Amniotic stem cell (primary cell): ENCODE measurements around the gene GART.
"Not testable (repeated sequence)": the region's sequence is repeated elsewhere in the genome, so short reads cannot be mapped to it uniquely, and the experiment has no call there.

Source experiments
- DNase-seq: peaks from one replicate; lab custom pipeline; 2025; lab: John Stamatoyannopoulos, UW

GART gene

GRCh38 chr21:33541756-33542639 is at the start of gene GART:
GART (minus strand) TSS chr21:33542117; CDS start chr21:33539315, 2,802 bp downstream.
- DNase-seq: peak; percentile 71

- peak; percentile 57 for DNase-seq
Observed at GRCh38 chr21:33588485-33589335, 46.8 kb upstream of the GART start, which contains the start of gene DONSON. DONSON (minus strand) TSS chr21:33588684; CDS start chr21:33588641, 43 bp downstream.

- DNase-seq: no peak
Observed at GRCh38 chr21:33587792-33588484, 46.0 kb upstream of the GART start.

- DNase-seq: no peak
Observed at GRCh38 chr21:33586927-33587326, 45.0 kb upstream of the GART start.

- no peak for DNase-seq
Observed at GRCh38 chr21:33584455-33584854, 42.5 kb upstream of the GART start.

- no peak for DNase-seq
Observed at GRCh38 chr21:33578959-33579542, 37.1 kb upstream of the GART start.

GRCh38 chr21:33578214-33578613 is 36.3 kb upstream of the GART start:
- DNase-seq: no peak

- not testable (repeated sequence) for DNase-seq
Observed at GRCh38 chr21:33576741-33577141, 34.8 kb upstream of the GART start.

- no peak for DNase-seq
Observed at GRCh38 chr21:33572350-33572749, 30.4 kb upstream of the GART start.

- DNase-seq: no peak
Observed at GRCh38 chr21:33569991-33570390, 28.1 kb upstream of the GART start.

- no peak for DNase-seq
Observed at GRCh38 chr21:33568448-33568847, 26.5 kb upstream of the GART start.

GRCh38 chr21:33567914-33568313 is 26.0 kb upstream of the GART start:
- no peak for DNase-seq

GRCh38 chr21:33566514-33566913 is 24.6 kb upstream of the GART start:
- no peak for DNase-seq

GRCh38 chr21:33562389-33562788 is 20.5 kb upstream of the GART start:
- DNase-seq: no peak

- DNase-seq: no peak
Observed at GRCh38 chr21:33561373-33561772, 19.5 kb upstream of the GART start.

- DNase-seq: no peak
Observed at GRCh38 chr21:33560965-33561364, 19.0 kb upstream of the GART start.

- no peak for DNase-seq
Observed at GRCh38 chr21:33559813-33560212, 17.9 kb upstream of the GART start.

GRCh38 chr21:33558777-33559421 is 17.0 kb upstream of the GART start:
- DNase-seq: no peak

- no peak for DNase-seq
Observed at GRCh38 chr21:33557447-33557846, 15.5 kb upstream of the GART start.

GRCh38 chr21:33554982-33555344 is 13.0 kb upstream of the GART start:
- no peak for DNase-seq

GRCh38 chr21:33554236-33554981 is 12.5 kb upstream of the GART start:
- DNase-seq: no peak
